ENCODE results near the gene SGSM2. TPM values are rescaled to one million over a fixed set of nuclear protein-coding genes. Genes with fewer than 3 reads are reported as not detected.

Gene SGSM2
- total and polyA plus RNA-seq, 2 donors = 37.6 to 61.1 TPM

DNA sequence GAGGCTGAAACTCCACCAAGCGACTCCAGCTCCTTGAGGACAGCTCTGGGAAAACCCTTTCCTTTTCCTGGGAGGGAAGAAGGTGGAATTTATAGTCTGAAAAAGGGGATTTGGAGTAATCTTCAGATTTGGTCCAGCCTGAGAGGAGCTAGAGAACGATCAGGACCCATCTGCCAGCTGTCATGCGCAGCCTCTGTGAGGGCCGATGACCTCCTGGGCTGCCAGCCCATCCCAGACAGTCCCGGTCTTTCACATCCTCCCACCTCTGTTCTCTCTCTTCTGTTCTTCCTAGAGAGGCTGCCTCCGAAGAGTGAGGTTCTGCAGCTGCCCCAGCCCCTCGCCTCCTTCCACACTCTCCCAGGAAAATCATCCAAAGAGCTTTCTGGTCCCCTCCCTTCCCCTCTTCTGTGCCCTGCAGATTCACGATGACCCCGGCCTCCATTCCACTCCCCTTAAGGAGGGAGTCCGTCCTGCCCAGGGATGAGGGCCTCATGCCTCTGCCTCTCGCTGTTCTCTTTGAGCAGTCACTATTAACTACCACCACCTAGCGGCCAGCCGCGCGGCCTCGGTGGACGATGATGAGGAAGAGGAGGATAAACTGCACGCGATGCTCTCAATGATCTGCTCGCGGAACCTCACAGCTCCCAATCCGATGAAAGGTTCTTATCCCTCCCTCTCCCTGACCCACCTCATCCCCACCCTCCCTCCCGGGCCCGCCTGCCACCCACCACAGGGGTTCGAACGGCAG lies 29.6 kb downstream of the SGSM2 start:
- Histone ChIP-seq H3K4me1 (ENCODE audit: insufficient read depth) (no peaks in the 10 kb centered on the region), H3K4me3 (ENCODE audit: low read depth, low read length) (no peak overlapping the region)
- 72% methylated on average over 26 of the region's 26 CpGs for WGBS

GRCh38 chr17:2368359-2368758 lies 31.1 kb downstream of the SGSM2 start:
- Histone ChIP-seq H3K4me1 (ENCODE audit: insufficient read depth) (no peaks in the 10 kb centered on the region), H3K36me3 (ENCODE audit: insufficient read depth) (no peaks in the 10 kb centered on the region), H3K27ac (ENCODE audit: low read depth) (no peak overlapping the region), H3K4me3 (ENCODE audit: low read depth, low read length) (no peak overlapping the region)
- 79% methylated on average over 8 of the region's 8 CpGs for WGBS
- DNase-seq (ENCODE audit: extremely low spot score) = no peak

More for the DNA sequence above, 29.6 kb downstream of the SGSM2 start:
- H3K36me3 ChIP-seq (ENCODE audit: insufficient read depth) = no peaks in the 10 kb centered on the region
- DNase-seq (ENCODE audit: extremely low spot score) = no peak
- no peak overlapping the region for H3K27ac ChIP-seq (ENCODE audit: low read depth)

- Histone ChIP-seq H3K36me3 (ENCODE audit: insufficient read depth) (no peaks in the 10 kb centered on the region), H3K4me1 (ENCODE audit: insufficient read depth) (no peaks in the 10 kb centered on the region), H3K4me3 (ENCODE audit: low read depth, low read length) (no peak overlapping the region), H3K27ac (ENCODE audit: low read depth) (no peak overlapping the region)
- DNase-seq (ENCODE audit: extremely low spot score) = no peak
- WGBS = 52% methylated on average over 5 of the region's 5 CpGs
Measured at GRCh38 chr17:2369039-2369438, 31.7 kb downstream of the SGSM2 start.

- no peak overlapping the region for H3K27ac ChIP-seq (ENCODE audit: low read depth)
- WGBS = 48% methylated on average over 20 of the region's 20 CpGs
- H3K4me1 ChIP-seq (ENCODE audit: insufficient read depth) = no peaks in the 10 kb centered on the region
- H3K36me3 ChIP-seq (ENCODE audit: insufficient read depth) = no peaks in the 10 kb centered on the region
- no peak for DNase-seq (ENCODE audit: extremely low spot score)
- no peak overlapping the region for H3K4me3 ChIP-seq (ENCODE audit: low read depth, low read length)
Measured at GRCh38 chr17:2369551-2370210, 32.4 kb downstream of the SGSM2 start.

DNA sequence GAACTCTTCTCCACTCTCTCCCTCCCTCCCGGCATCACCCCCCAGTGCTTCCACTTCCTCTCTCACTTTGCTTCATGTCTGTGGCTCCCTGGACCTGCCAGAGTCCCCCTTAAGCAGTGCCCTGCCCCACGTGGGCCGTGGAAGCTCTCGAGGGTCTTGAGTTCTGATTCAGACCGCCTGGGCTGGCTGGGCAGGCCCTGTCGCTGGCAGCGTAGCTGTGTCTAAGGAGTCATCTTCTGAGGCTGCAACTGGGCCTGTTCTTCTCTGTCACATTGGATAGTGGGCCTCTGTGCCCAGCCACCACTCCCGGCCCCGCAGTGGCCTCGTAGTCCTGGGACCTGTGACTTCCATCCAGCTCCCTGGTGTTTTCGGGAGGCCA lies 32.9 kb downstream of the SGSM2 start:
- WGBS = 85% methylated on average over 11 of the region's 11 CpGs
- H3K36me3 ChIP-seq (ENCODE audit: insufficient read depth) = no peaks in the 10 kb centered on the region
- H3K4me1 ChIP-seq (ENCODE audit: insufficient read depth) = no peaks in the 10 kb centered on the region
- no peak for DNase-seq (ENCODE audit: extremely low spot score)
- H3K27ac ChIP-seq (ENCODE audit: low read depth) = no peak overlapping the region
- H3K4me3 ChIP-seq (ENCODE audit: low read depth, low read length) = no peak overlapping the region

- DNase-seq (ENCODE audit: extremely low spot score) = no peak
- Histone ChIP-seq H3K36me3 (ENCODE audit: insufficient read depth) (no peaks in the 10 kb centered on the region), H3K4me3 (ENCODE audit: low read depth, low read length) (no peak overlapping the region), H3K27ac (ENCODE audit: low read depth) (no peak overlapping the region), H3K4me1 (ENCODE audit: insufficient read depth) (no peaks in the 10 kb centered on the region)
- 93% methylated on average over 30 of the region's 30 CpGs for WGBS
Measured at GRCh38 chr17:2371183-2372130, 34.2 kb downstream of the SGSM2 start.

- Histone ChIP-seq H3K36me3 (ENCODE audit: insufficient read depth) (no peaks in the 10 kb centered on the region), H3K4me3 (ENCODE audit: low read depth, low read length) (no peak overlapping the region), H3K27ac (ENCODE audit: low read depth) (no peak overlapping the region), H3K4me1 (ENCODE audit: insufficient read depth) (no peaks in the 10 kb centered on the region)
- 96% methylated on average over 26 of the region's 26 CpGs for WGBS
- DNase-seq (ENCODE audit: extremely low spot score) = no peak
Measured at GRCh38 chr17:2372180-2372579, 34.9 kb downstream of the SGSM2 start.

GRCh38 chr17:2372681-2373080 lies 35.4 kb downstream of the SGSM2 start:
- H3K4me3 ChIP-seq (ENCODE audit: low read depth, low read length) = no peak overlapping the region
- no peak for DNase-seq (ENCODE audit: extremely low spot score)
- H3K36me3 ChIP-seq (ENCODE audit: insufficient read depth) = peaks cover 1% of the 10 kb centered on the region
- H3K27ac ChIP-seq (ENCODE audit: low read depth) = no peak overlapping the region
- 86% methylated on average over 16 of the region's 16 CpGs for WGBS
- H3K4me1 ChIP-seq (ENCODE audit: insufficient read depth) = no peaks in the 10 kb centered on the region

GRCh38 chr17:2373179-2373578 lies 35.9 kb downstream of the SGSM2 start:
- no peaks in the 10 kb centered on the region for H3K4me1 ChIP-seq (ENCODE audit: insufficient read depth)
- WGBS = 92% methylated on average over 18 of the region's 18 CpGs
- H3K27ac ChIP-seq (ENCODE audit: low read depth) = no peak overlapping the region
- no peak overlapping the region for H3K4me3 ChIP-seq (ENCODE audit: low read depth, low read length)
- no peak for DNase-seq (ENCODE audit: extremely low spot score)
- H3K36me3 ChIP-seq (ENCODE audit: insufficient read depth) = peaks cover 1% of the 10 kb centered on the region

DNA sequence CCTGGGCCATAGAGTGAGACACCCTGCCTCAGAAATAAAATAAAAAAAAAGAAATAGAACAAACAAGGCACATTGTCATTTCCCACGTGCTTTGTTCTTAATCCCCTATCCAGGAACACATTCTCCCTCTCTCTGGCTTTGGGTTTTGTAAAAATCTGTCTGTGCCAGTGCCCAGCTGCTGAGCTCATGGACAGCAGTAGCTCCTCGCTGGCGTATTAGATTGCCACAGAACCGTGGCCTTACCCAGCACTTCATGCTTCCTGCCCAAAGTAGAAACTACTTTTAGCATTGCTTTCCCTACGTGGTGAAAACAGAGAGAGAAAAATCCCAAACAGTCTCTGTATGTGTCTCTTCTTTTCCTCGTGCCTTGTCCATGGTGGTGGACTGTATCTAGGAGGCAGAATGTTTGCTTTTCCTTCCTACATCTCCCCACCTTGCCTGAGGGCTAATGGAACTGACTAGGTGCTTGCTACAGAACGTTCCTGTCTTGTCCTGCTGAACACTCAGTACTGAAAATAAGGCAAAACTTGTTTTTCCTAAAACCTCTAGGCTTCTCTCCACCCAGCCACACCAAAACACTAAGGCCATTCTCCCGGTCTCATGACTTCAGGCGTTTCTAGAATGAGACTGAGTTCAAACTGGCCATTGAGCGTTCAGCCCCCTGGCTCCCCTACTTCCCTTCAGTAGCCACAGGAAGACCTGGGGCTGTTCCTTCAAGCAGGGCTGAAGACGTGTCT lies 37.4 kb downstream of the SGSM2 start:
- Histone ChIP-seq H3K4me1 (ENCODE audit: insufficient read depth) (no peaks in the 10 kb centered on the region), H3K36me3 (ENCODE audit: insufficient read depth) (peaks cover 1% of the 10 kb centered on the region), H3K4me3 (ENCODE audit: low read depth, low read length) (no peak overlapping the region), H3K27ac (ENCODE audit: low read depth) (no peak overlapping the region)
- no peak for DNase-seq (ENCODE audit: extremely low spot score)
- WGBS = 83% methylated on average over 11 of the region's 11 CpGs

DNA sequence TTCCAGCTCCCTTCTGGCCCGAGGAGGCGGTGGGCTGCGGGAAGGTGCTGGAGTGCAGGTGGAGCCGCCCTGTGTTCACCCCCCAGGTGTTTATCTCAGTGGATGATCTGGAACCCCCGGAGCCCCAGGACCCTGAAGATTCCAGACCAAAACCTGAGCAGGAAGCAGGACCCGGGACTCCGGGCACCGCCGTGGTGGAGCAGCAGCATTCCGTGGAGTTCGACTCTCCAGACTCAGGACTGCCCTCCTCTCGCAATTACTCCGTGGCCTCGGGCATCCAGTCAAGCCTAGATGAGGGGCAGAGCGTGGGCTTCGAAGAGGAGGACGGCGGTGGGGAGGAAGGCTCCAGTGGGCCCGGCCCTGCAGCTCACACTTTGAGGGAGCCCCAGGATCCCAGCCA lies 38.1 kb downstream of the SGSM2 start:
- no peak for DNase-seq (ENCODE audit: extremely low spot score)
- Histone ChIP-seq H3K4me3 (ENCODE audit: low read depth, low read length) (no peak overlapping the region), H3K4me1 (ENCODE audit: insufficient read depth) (no peaks in the 10 kb centered on the region), H3K27ac (ENCODE audit: low read depth) (no peak overlapping the region), H3K36me3 (ENCODE audit: insufficient read depth) (peaks cover 1% of the 10 kb centered on the region)
- WGBS = 90% methylated on average over 19 of the region's 19 CpGs

- peaks cover 1% of the 10 kb centered on the region for H3K36me3 ChIP-seq (ENCODE audit: insufficient read depth)
- H3K4me3 ChIP-seq (ENCODE audit: low read depth, low read length) = no peak overlapping the region
- no peak overlapping the region for H3K27ac ChIP-seq (ENCODE audit: low read depth)
Measured at GRCh38 chr17:2376107-2376506, 38.8 kb downstream of the SGSM2 start.

GRCh38 chr17:2377659-2378058 lies 40.4 kb downstream of the SGSM2 start:
- peaks cover 1% of the 10 kb centered on the region for H3K36me3 ChIP-seq (ENCODE audit: insufficient read depth)
- 88% methylated on average over 10 of the region's 10 CpGs for WGBS
- no peak overlapping the region for H3K27ac ChIP-seq (ENCODE audit: low read depth)
- DNase-seq (ENCODE audit: extremely low spot score) = no peak
- H3K4me3 ChIP-seq (ENCODE audit: low read depth, low read length) = no peak overlapping the region
- no peaks in the 10 kb centered on the region for H3K4me1 ChIP-seq (ENCODE audit: insufficient read depth)

More at GRCh38 chr17:2376107-2376506, 38.8 kb downstream of the SGSM2 start:
- H3K4me1 ChIP-seq (ENCODE audit: insufficient read depth) = no peaks in the 10 kb centered on the region
- no peak for DNase-seq (ENCODE audit: extremely low spot score)
- 93% methylated on average over 14 of the region's 14 CpGs for WGBS

Data from urinary bladder (tissue), 4 donors.